GM19025 (cell line): ENCODE measurements around the gene GFRA1.

Experiments
- ATAC-seq: cut with Tn5 transposase; IDR thresholded peaks from one replicate; pipeline ENCODE4 v1.9.1; 2021; ENCODE audit warnings: mild to moderate bottlenecking, low read depth, moderate library complexity; ENCODE audit not compliant: unreplicated experiment

GFRA1 gene

GRCh38 chr10:116245156-116245555, 27.9 kb downstream of the GFRA1 start:
- ATAC-seq, result no peak

GRCh38 chr10:116241642-116242410, 31.2 kb downstream of the GFRA1 start:
- no peak for ATAC-seq

GRCh38 chr10:116241085-116241484, 31.9 kb downstream of the GFRA1 start:
- no peak for ATAC-seq

- no peak for ATAC-seq
Observed at GRCh38 chr10:116240157-116240950, 32.7 kb downstream of the GFRA1 start.

GRCh38 chr10:116239229-116239628, 33.8 kb downstream of the GFRA1 start:
- ATAC-seq, result no peak

GRCh38 chr10:116237970-116238369, 35.0 kb downstream of the GFRA1 start:
- ATAC-seq, result no peak

- ATAC-seq, result no peak
Observed at GRCh38 chr10:116237260-116237659, 35.7 kb downstream of the GFRA1 start.

GRCh38 chr10:116233230-116233629, 39.8 kb downstream of the GFRA1 start:
- no peak for ATAC-seq

GRCh38 chr10:116232613-116233012, 40.4 kb downstream of the GFRA1 start:
- no peak for ATAC-seq

GRCh38 chr10:116226766-116227165, 46.2 kb downstream of the GFRA1 start:
- ATAC-seq, result no peak

GRCh38 chr10:116226053-116226452, 47.0 kb downstream of the GFRA1 start:
- ATAC-seq, result no peak

GRCh38 chr10:116223289-116223688, 49.7 kb downstream of the GFRA1 start:
- no peak for ATAC-seq

- no peak for ATAC-seq
Observed at GRCh38 chr10:116221053-116221452, 52.0 kb downstream of the GFRA1 start.

- ATAC-seq, result no peak
Observed at GRCh38 chr10:116216676-116217075, 56.3 kb downstream of the GFRA1 start.

- no peak for ATAC-seq
Observed at GRCh38 chr10:116215651-116216050, 57.4 kb downstream of the GFRA1 start.

GRCh38 chr10:116211682-116212081, 61.3 kb downstream of the GFRA1 start:
- ATAC-seq, result no peak

GRCh38 chr10:116210588-116211346, 62.2 kb downstream of the GFRA1 start:
- ATAC-seq, result no peak

- ATAC-seq, result no peak
Observed at GRCh38 chr10:116209781-116210180, 63.2 kb downstream of the GFRA1 start.

GRCh38 chr10:116208956-116209567, 63.9 kb downstream of the GFRA1 start:
- ATAC-seq, result no peak

- ATAC-seq, result no peak
Observed at GRCh38 chr10:116207690-116208089, 65.3 kb downstream of the GFRA1 start.

- no peak for ATAC-seq
Observed at GRCh38 chr10:116203661-116204060, 69.3 kb downstream of the GFRA1 start.
